Neural cell (in vitro differentiated cells): ENCODE measurements around the gene CYP1A2. TPM values are rescaled to one million over a fixed set of nuclear protein-coding genes. Genes with fewer than 3 reads are reported as not detected.

Source experiments
- H2AFZ ChIP-seq: fragments of 200-600, 300-800 bp; sonication (generic), shearing (Covaris generic); 2 replicates; pipeline ENCODE4 v1.6.0; 2014; ENCODE audit warnings: low read depth, mild to moderate bottlenecking, antibody characterized with exemption, low read length, moderate library complexity
- H3F3A ChIP-seq: fragments of 200-600 bp; shearing (Covaris generic); 2 replicates; pipeline ENCODE4 v1.6.1; 2016; ENCODE audit warnings: mild to moderate bottlenecking, moderate library complexity, mixed read lengths, antibody characterized with exemption, low read length; ENCODE audit not compliant: insufficient read depth, poor library complexity, severe bottlenecking
- H3K27ac ChIP-seq: fragments of 200-600, 300-800 bp; sonication (generic), shearing (Covaris generic); 2 replicates; pipeline ENCODE4 v1.5.1; 2014; ENCODE audit warnings: mild to moderate bottlenecking, low read length, moderate library complexity
- H3K27me3 ChIP-seq: fragments of 300-800, 200-600 bp; sonication (generic), shearing (Covaris generic); 2 replicates; pipeline ENCODE4 v1.6.0; 2014; ENCODE audit warnings: mild to moderate bottlenecking, low read depth, low read length, moderate library complexity; ENCODE audit not compliant: insufficient read depth
- H3K36me3 ChIP-seq: fragments of 300-800, 200-600 bp; sonication (generic), shearing (Covaris generic); 2 replicates; pipeline ENCODE4 v1.5.1; 2014; ENCODE audit warnings: mild to moderate bottlenecking, antibody characterized with exemption, low read length, moderate library complexity; ENCODE audit not compliant: insufficient read depth
- H3K4me2 ChIP-seq: fragments of 300-800, 200-600 bp; sonication (generic), shearing (Covaris generic); 2 replicates; pipeline ENCODE4 v1.6.0; 2014; ENCODE audit warnings: mild to moderate bottlenecking, low read length
- H3K4me3 ChIP-seq: fragments of 300-800, 200-600 bp; sonication (generic), shearing (Covaris generic); 2 replicates; pipeline ENCODE4 v1.5.1; 2014; ENCODE audit warnings: mild to moderate bottlenecking, low read length, moderate library complexity
- H3K79me2 ChIP-seq: fragments of 200-600 bp; shearing (Covaris generic); replicated peaks from 2 replicates; pipeline ENCODE4 v1.6.0; 2014; ENCODE audit warnings: mild to moderate bottlenecking, low read length, moderate library complexity; ENCODE audit not compliant: insufficient read depth
- H3K9ac ChIP-seq: fragments of 300-800, 200-600 bp; sonication (generic), shearing (Covaris generic); 2 replicates; pipeline ENCODE4 v1.6.1; 2016; ENCODE audit warnings: mild to moderate bottlenecking, low read length, mixed read lengths
- H3K9me2 ChIP-seq: fragments of 200-600 bp; shearing (Covaris generic); 2 replicates; pipeline ENCODE4 v1.6.1; 2016; ENCODE audit warnings: mild to moderate bottlenecking, low read length, mixed read lengths; ENCODE audit not compliant: insufficient read depth
- H3K9me3 ChIP-seq: fragments of 200-600, 300-800 bp; sonication (generic), shearing (Covaris generic); 2 replicates; pipeline ENCODE4 v1.6.1; 2016; ENCODE audit warnings: mild to moderate bottlenecking, mixed run types, low read length, moderate library complexity, mixed read lengths
- H4K20me1 ChIP-seq: fragments of 200-600 bp; shearing (Covaris generic); 2 replicates; pipeline ENCODE4 v1.6.1; 2016; ENCODE audit warnings: mild to moderate bottlenecking, mixed run types; ENCODE audit not compliant: insufficient read depth
- EP300 ChIP-seq: fragments of 450-650 bp; conservative IDR thresholded peaks from 2 replicates; pipeline ENCODE4 v1.6.1; 2014; ENCODE audit warnings: antibody characterized with exemption, mild to moderate bottlenecking, moderate library complexity; ENCODE audit not compliant: poor library complexity, severe bottlenecking
- EZH2 ChIP-seq: fragments of 200-600, 300-800 bp; shearing (Covaris generic), sonication (generic); IDR thresholded peaks from 2 replicates; pipeline ENCODE4 v1.6.1; 2014; ENCODE audit warnings: antibody characterized with exemption, low read length, borderline replicate concordance, mild to moderate bottlenecking; ENCODE audit not compliant: insufficient read depth, poor library complexity, severe bottlenecking
- MXI1 ChIP-seq: fragments of 450-650 bp; conservative IDR thresholded peaks from 2 replicates; pipeline ENCODE4 v1.6.1; 2014; ENCODE audit warnings: antibody characterized with exemption, mild to moderate bottlenecking; ENCODE audit not compliant: poor library complexity, severe bottlenecking
- POLR2AphosphoS5 ChIP-seq: IDR thresholded peaks from 2 replicates; pipeline ENCODE4 v1.6.1; 2012
- RAD21 ChIP-seq: fragments of 450-650 bp; conservative IDR thresholded peaks from 2 replicates; pipeline ENCODE4 v1.6.1; 2014; ENCODE audit warnings: antibody characterized with exemption, mild to moderate bottlenecking, moderate library complexity
- SMC3 ChIP-seq: fragments of 450-650 bp; conservative IDR thresholded peaks from 2 replicates; pipeline ENCODE4 v1.6.1; 2014; ENCODE audit warnings: antibody characterized with exemption, mild to moderate bottlenecking, moderate library complexity; ENCODE audit not compliant: poor library complexity
- TAF1 ChIP-seq: IDR thresholded peaks from 2 replicates; pipeline ENCODE4 v1.6.1; 2012; ENCODE audit warnings: low read depth
- polyA plus RNA-seq: library from polyadenylated mRNA; depleted of rRNA; stranded (reverse); fragments of >200 nt; gene quantifications from 2 replicates; pipeline ENCODE4 v1.2.3, GENCODE V29; 2014
- TF ChIP-seq, protein P1 (sequence below): fragments of 450-650 bp; IDR thresholded peaks from 2 replicates; pipeline ENCODE4 v1.5.1; 2014; ENCODE audit warnings: antibody characterized with exemption, mild to moderate bottlenecking, moderate library complexity; ENCODE audit not compliant: poor library complexity, severe bottlenecking
- TF ChIP-seq, protein P2 (sequence below): IDR thresholded peaks from 2 replicates; pipeline ENCODE4 v1.6.1; 2012; ENCODE audit warnings: borderline replicate concordance

CYP1A2 gene
- polyA plus RNA-seq, 1 donor from 2014 or later = not detected

DNA sequence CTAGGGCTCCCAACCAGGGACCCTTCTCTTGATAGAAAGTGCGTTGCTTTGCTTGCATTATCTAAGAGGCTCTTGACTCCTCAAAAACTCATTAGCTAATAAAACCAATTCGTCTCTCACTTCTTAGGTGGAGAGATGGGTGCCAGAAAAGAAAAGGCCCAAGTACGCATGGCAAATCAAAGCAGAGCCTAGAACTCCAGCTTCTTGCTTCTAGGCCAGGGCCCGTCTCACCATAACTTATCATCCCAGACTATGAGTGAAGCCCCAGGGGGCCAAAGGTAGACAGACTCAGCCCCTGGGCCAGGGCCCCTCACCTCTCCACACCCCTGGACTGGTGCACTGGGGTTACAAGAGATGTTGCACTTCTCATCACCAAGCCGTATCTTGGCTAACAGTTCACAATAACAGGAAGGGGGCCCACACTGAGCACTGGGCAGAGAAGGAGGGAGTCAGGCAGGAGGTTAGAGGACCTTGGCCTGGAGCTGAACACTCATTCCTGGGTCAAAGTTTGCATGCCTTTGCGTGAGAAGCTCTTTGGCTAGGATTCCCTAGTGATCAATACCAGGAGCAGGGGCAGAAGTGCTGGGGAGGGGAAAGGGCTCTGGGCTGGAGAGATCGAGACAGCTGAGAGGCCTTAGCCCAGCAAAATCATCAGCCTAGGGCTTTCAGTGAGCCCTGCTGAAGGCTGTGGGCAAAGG is 17.9 kb upstream of the CYP1A2 start:
- H3K9me3 ChIP-seq = no peaks in the 10 kb centered on the region
- H3K27me3 ChIP-seq = peaks cover 13% of the 10 kb centered on the region
- no peaks in the 10 kb centered on the region for H3K79me2 ChIP-seq
- H3K4me2 ChIP-seq = no peak overlapping the region
- H3F3A ChIP-seq = no peaks in the 10 kb centered on the region
- no peak overlapping the region for H3K27ac ChIP-seq
- no peaks in the 10 kb centered on the region for H3K36me3 ChIP-seq
- TF ChIP-seq SMC3 = no peak
- no peak for TF ChIP-seq RAD21
- no peak for TF ChIP-seq POLR2AphosphoS5
- TF ChIP-seq MXI1 = no peak
- no peak for TF ChIP-seq EZH2
- TF ChIP-seq EP300 = no peak
- TF ChIP-seq, protein P1, sequence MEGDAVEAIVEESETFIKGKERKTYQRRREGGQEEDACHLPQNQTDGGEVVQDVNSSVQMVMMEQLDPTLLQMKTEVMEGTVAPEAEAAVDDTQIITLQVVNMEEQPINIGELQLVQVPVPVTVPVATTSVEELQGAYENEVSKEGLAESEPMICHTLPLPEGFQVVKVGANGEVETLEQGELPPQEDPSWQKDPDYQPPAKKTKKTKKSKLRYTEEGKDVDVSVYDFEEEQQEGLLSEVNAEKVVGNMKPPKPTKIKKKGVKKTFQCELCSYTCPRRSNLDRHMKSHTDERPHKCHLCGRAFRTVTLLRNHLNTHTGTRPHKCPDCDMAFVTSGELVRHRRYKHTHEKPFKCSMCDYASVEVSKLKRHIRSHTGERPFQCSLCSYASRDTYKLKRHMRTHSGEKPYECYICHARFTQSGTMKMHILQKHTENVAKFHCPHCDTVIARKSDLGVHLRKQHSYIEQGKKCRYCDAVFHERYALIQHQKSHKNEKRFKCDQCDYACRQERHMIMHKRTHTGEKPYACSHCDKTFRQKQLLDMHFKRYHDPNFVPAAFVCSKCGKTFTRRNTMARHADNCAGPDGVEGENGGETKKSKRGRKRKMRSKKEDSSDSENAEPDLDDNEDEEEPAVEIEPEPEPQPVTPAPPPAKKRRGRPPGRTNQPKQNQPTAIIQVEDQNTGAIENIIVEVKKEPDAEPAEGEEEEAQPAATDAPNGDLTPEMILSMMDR = no peak
- TF ChIP-seq TAF1 = no peak
- TF ChIP-seq, protein P2, sequence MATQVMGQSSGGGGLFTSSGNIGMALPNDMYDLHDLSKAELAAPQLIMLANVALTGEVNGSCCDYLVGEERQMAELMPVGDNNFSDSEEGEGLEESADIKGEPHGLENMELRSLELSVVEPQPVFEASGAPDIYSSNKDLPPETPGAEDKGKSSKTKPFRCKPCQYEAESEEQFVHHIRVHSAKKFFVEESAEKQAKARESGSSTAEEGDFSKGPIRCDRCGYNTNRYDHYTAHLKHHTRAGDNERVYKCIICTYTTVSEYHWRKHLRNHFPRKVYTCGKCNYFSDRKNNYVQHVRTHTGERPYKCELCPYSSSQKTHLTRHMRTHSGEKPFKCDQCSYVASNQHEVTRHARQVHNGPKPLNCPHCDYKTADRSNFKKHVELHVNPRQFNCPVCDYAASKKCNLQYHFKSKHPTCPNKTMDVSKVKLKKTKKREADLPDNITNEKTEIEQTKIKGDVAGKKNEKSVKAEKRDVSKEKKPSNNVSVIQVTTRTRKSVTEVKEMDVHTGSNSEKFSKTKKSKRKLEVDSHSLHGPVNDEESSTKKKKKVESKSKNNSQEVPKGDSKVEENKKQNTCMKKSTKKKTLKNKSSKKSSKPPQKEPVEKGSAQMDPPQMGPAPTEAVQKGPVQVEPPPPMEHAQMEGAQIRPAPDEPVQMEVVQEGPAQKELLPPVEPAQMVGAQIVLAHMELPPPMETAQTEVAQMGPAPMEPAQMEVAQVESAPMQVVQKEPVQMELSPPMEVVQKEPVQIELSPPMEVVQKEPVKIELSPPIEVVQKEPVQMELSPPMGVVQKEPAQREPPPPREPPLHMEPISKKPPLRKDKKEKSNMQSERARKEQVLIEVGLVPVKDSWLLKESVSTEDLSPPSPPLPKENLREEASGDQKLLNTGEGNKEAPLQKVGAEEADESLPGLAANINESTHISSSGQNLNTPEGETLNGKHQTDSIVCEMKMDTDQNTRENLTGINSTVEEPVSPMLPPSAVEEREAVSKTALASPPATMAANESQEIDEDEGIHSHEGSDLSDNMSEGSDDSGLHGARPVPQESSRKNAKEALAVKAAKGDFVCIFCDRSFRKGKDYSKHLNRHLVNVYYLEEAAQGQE = no peak
- no peak overlapping the region for H3K9ac ChIP-seq
- H2AFZ ChIP-seq = no peak overlapping the region
- H3K4me3 ChIP-seq = no peak overlapping the region
- no peaks in the 10 kb centered on the region for H3K9me2 ChIP-seq
- H4K20me1 ChIP-seq = no peaks in the 10 kb centered on the region

DNA sequence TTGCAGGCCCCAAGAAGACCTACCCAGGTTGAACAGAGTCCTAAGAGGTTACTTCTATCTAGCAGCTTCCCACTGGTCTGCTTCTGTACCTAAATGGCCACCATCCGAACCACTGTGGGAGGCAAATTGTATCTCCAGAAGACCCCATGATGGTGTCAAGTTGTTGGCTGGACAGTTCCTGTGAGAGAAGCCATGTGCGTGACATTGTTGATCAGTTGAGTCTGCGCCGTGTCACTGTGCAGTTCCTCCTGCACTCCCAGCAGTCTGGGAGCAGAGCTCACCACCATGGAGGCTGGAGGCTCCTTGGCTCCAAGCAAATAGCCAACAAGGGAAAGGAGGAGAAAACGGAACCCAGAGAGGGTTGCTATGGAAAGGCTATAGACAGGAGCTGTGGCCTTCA is 15.8 kb upstream of the CYP1A2 start:
- TF ChIP-seq EP300 (no peak), RAD21 (no peak), EZH2 (no peak), POLR2AphosphoS5 (no peak), SMC3 (no peak), TAF1 (no peak), MXI1 (no peak)
- TF ChIP-seq, protein P2 = no peak
- TF ChIP-seq, protein P1 = no peak
- no peak overlapping the region for H3K4me3 ChIP-seq
- H3F3A ChIP-seq = no peaks in the 10 kb centered on the region
- no peaks in the 10 kb centered on the region for H3K27me3 ChIP-seq
- no peaks in the 10 kb centered on the region for H3K9me3 ChIP-seq
- no peaks in the 10 kb centered on the region for H3K79me2 ChIP-seq
- no peak overlapping the region for H2AFZ ChIP-seq
- H4K20me1 ChIP-seq = no peaks in the 10 kb centered on the region
- no peak overlapping the region for H3K4me2 ChIP-seq
- H3K27ac ChIP-seq = no peak overlapping the region
- no peak overlapping the region for H3K9ac ChIP-seq
- H3K9me2 ChIP-seq = no peaks in the 10 kb centered on the region
- H3K36me3 ChIP-seq = no peaks in the 10 kb centered on the region
